Gastroesophageal sphincter (tissue), 3 donors: ENCODE data around the gene IL31.

ENCODE experiments used
- CTCF ChIP-seq, 4 experiments: fragments of 200-600 bp in 2 of 4; fragments of 450-650 bp in 2 of 4; sonication (generic) in 1 of 4; IDR thresholded peaks; one replicate each; pipeline ENCODE4 v1.5.1; 2017 to 2019; ENCODE audit warnings: antibody characterized with exemption in 4 of 4, mild to moderate bottlenecking in 2 of 4, moderate library complexity in 2 of 4
- EP300 ChIP-seq: sonication (generic); formaldehyde crosslinking; IDR thresholded peaks from one replicate; pipeline ENCODE4 v1.6.1; 2017; ENCODE audit warnings: antibody characterized with exemption, mild to moderate bottlenecking
- POLR2A ChIP-seq, 2 donors: fragments of 450-650 bp; IDR thresholded peaks; one replicate each; pipeline ENCODE4 v1.6.1; 2017; ENCODE audit warnings: antibody characterized with exemption in 2 of 2, mild to moderate bottlenecking in 2 of 2, moderate library complexity in 1 of 2
- POLR2AphosphoS5 ChIP-seq: sonication (generic); formaldehyde crosslinking; IDR thresholded peaks from one replicate; pipeline ENCODE4 v1.6.1; 2017; ENCODE audit warnings: antibody characterized with exemption

DNA sequence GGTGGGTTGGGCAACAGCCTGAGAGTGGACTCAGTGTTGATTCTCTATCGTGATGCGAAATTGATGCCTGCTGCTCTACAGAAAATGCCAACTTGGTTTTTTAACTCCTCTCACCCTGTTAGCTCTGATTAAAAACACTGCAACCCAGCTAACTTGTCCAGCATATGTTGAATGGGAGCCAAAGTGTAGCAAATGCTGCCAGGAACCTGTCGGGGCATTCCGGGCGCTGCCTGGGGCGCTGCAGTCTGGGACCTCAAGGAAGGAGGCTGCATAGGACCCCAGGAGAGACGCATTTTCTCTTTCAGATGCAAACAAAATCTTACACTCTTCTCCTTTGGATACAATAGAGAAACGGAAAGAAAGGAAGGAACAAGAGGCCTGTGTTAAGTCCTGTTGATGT, 33.4 kb upstream of the IL31 start:
- TF ChIP-seq CTCF (IDR thresholded peaks at IDR 0.05) = no peak
- no peak for TF ChIP-seq EP300
- TF ChIP-seq POLR2A (IDR thresholded peaks at IDR 0.05) = no peak
- no peak for TF ChIP-seq POLR2AphosphoS5
